GM23338 (cell line): Measurements from ENCODE around the gene CTTN. TPM values are rescaled to one million over a fixed set of nuclear protein-coding genes. Genes with fewer than 3 reads are reported as not detected.
"Not testable (repeated sequence)": the region's sequence is repeated elsewhere in the genome, so short reads cannot be mapped to it uniquely, and the experiment has no call there.

Source experiments
- ATAC-seq: fragments of 200-7000 bp; cut with Tn5 transposase; 3 replicates; pipeline ENCODE4 v1.9.1; 2020
- DNase-seq: peaks from one replicate; pipeline ENCODE4 v3.0.0-alpha.2; 2015; ENCODE audit warnings: low spot score
- H2AFZ ChIP-seq: fragments of 200-600 bp; sonication (generic); 2 replicates; pipeline ENCODE4 v1.8.0; 2016; ENCODE audit warnings: antibody characterized with exemption, mild to moderate bottlenecking, moderate library complexity
- H3F3A ChIP-seq: fragments of 200-600 bp; sonication (generic); replicated peaks from 2 replicates; pipeline ENCODE4 v1.8.0; 2017; ENCODE audit warnings: antibody characterized with exemption, mixed run types, low read depth
- H3K27ac ChIP-seq: fragments of 200-600 bp; sonication (generic); 2 replicates; pipeline ENCODE4 v1.6.1; 2016; ENCODE audit warnings: low read depth
- H3K27me3 ChIP-seq: fragments of 200-600 bp; sonication (generic); 2 replicates; pipeline ENCODE4 v1.8.0; 2016; ENCODE audit warnings: mild to moderate bottlenecking, mixed run types, moderate library complexity; ENCODE audit not compliant: insufficient read depth
- H3K36me3 ChIP-seq: fragments of 200-600 bp; sonication (generic); 2 replicates; pipeline ENCODE4 v1.8.0; 2016; ENCODE audit warnings: mild to moderate bottlenecking; ENCODE audit not compliant: insufficient read depth
- H3K4me1 ChIP-seq: fragments of 200-600 bp; sonication (generic); 2 replicates; pipeline ENCODE4 v1.8.0; 2016; ENCODE audit warnings: mild to moderate bottlenecking, moderate library complexity; ENCODE audit not compliant: insufficient read depth
- H3K4me2 ChIP-seq: fragments of 200-600 bp; sonication (generic); 2 replicates; pipeline ENCODE4 v1.7.1; 2017; ENCODE audit warnings: mixed run types
- H3K4me3 ChIP-seq: fragments of 200-600 bp; sonication (generic); 2 replicates; pipeline ENCODE4 v1.6.1; 2016; ENCODE audit warnings: mixed run types
- H3K79me2 ChIP-seq: fragments of 200-600 bp; sonication (generic); replicated peaks from 2 replicates; pipeline ENCODE4 v1.8.0; 2017; ENCODE audit warnings: mild to moderate bottlenecking; ENCODE audit not compliant: insufficient read depth
- H3K9me2 ChIP-seq: fragments of 200-600 bp; sonication (generic); 2 replicates; pipeline ENCODE4 v1.8.0; 2017; ENCODE audit not compliant: insufficient read depth
- H4K20me1 ChIP-seq: fragments of 200-600 bp; sonication (generic); replicated peaks from 2 replicates; pipeline ENCODE4 v1.8.0; 2017; ENCODE audit warnings: mild to moderate bottlenecking; ENCODE audit not compliant: insufficient read depth
- H3K27ac Mint-ChIP-seq: 2 replicates; pipeline ENCODE4 v1.8.0; 2020; ENCODE audit warnings: inconsistent platforms, mild to moderate bottlenecking, moderate library complexity, mixed read lengths
- H3K27me3 Mint-ChIP-seq: 3 replicates; pipeline ENCODE4 v1.8.0; 2022; ENCODE audit warnings: low read depth, mild to moderate bottlenecking, moderate library complexity, mixed read lengths, inconsistent platforms; ENCODE audit not compliant: insufficient read depth, poor library complexity
- H3K36me3 Mint-ChIP-seq: 3 replicates; pipeline ENCODE4 v1.8.0; 2021; ENCODE audit warnings: low read depth, mild to moderate bottlenecking, inconsistent platforms, moderate library complexity, mixed read lengths
- H3K4me1 Mint-ChIP-seq: 3 replicates; pipeline ENCODE4 v1.8.0; 2020; ENCODE audit warnings: mild to moderate bottlenecking, inconsistent platforms, mixed read lengths
- H3K4me3 Mint-ChIP-seq: 3 replicates; pipeline ENCODE4 v1.8.0; 2021; ENCODE audit warnings: moderate library complexity, mild to moderate bottlenecking, inconsistent platforms, mixed read lengths
- H3K9me3 Mint-ChIP-seq: 3 replicates; pipeline ENCODE4 v1.8.0; 2020; ENCODE audit warnings: moderate library complexity, mild to moderate bottlenecking, inconsistent platforms, mixed read lengths
- CREB1 ChIP-seq: fragments of 250-450 bp; sonication (Bioruptor Pico); IDR thresholded peaks from 2 replicates; pipeline ENCODE4 v1.5.0; 2020; ENCODE audit warnings: low read depth, mild to moderate bottlenecking, moderate library complexity
- EZH2 ChIP-seq: fragments of 200-600 bp; sonication (generic); IDR thresholded peaks from one replicate; pipeline ENCODE4 v1.8.0; 2017; ENCODE audit warnings: antibody characterized with exemption, mild to moderate bottlenecking, low read depth; ENCODE audit not compliant: unreplicated experiment
- EZH2phosphoT487 ChIP-seq: fragments of 200-600 bp; sonication (generic); IDR thresholded peaks from one replicate; pipeline ENCODE4 v1.8.1; 2018; ENCODE audit warnings: antibody characterized with exemption; ENCODE audit not compliant: unreplicated experiment
- JUNB ChIP-seq: IDR thresholded peaks from one replicate; pipeline ENCODE4 v1.6.1; 2016; ENCODE audit warnings: antibody characterized with exemption; ENCODE audit not compliant: unreplicated experiment
- NANOG ChIP-seq: IDR thresholded peaks from 2 replicates; pipeline ENCODE4 v1.6.1; 2016; ENCODE audit warnings: antibody characterized with exemption, borderline replicate concordance
- POLR2AphosphoS5 ChIP-seq: IDR thresholded peaks from 2 replicates; pipeline ENCODE4 v1.6.1; 2016; ENCODE audit warnings: antibody characterized with exemption, low read depth
- STAT1 ChIP-seq: IDR thresholded peaks from one replicate; pipeline ENCODE4 v1.6.1; 2016; ENCODE audit warnings: antibody characterized with exemption; ENCODE audit not compliant: unreplicated experiment
- ZNF114 ChIP-seq: fragments of 250-450 bp; sonication (Bioruptor Pico); IDR thresholded peaks from 2 replicates; pipeline ENCODE4 v1.5.0; 2020; ENCODE audit warnings: mild to moderate bottlenecking, moderate library complexity
- polyA plus RNA-seq: library from polyadenylated mRNA; unstranded; fragments of >200 nt; fragmentation: Nextera tagmentation; extraction: Ambion mirVana; gene quantifications from 2 replicates; pipeline ENCODE4 v1.2.1, GENCODE V29; 2016
- total RNA-seq: library from RNA; depleted of rRNA; stranded (reverse); fragments of >200 nt; shearing (Covaris generic); gene quantifications from 2 replicates; pipeline ENCODE4 v1.2.3, GENCODE V29; 2014
- TF ChIP-seq, protein P1 (sequence below): IDR thresholded peaks from 2 replicates; pipeline ENCODE4 v1.6.1; 2016; ENCODE audit warnings: antibody characterized with exemption
- TF ChIP-seq, protein P2 (sequence below): fragments of 250-450 bp; sonication (Bioruptor Pico); IDR thresholded peaks from 2 replicates; pipeline ENCODE4 v1.5.0; 2020; ENCODE audit warnings: mild to moderate bottlenecking, moderate library complexity
- TF ChIP-seq, protein P3 (sequence below), 2 experiments: fragments of 200-600 bp in 1 of 2; sonication (generic) in 1 of 2; conservative IDR thresholded peaks; 2 replicates each; pipeline versions ENCODE4 v1.5.1 to v1.6.1; 2016 to 2017; ENCODE audit warnings: antibody characterized with exemption in 2 of 2, low read depth in 2 of 2, mild to moderate bottlenecking in 2 of 2, moderate library complexity in 1 of 2

The CTTN gene
- total and polyA plus RNA-seq, 2 experiments from 2014 or later: 163 to 343 TPM

DNA sequence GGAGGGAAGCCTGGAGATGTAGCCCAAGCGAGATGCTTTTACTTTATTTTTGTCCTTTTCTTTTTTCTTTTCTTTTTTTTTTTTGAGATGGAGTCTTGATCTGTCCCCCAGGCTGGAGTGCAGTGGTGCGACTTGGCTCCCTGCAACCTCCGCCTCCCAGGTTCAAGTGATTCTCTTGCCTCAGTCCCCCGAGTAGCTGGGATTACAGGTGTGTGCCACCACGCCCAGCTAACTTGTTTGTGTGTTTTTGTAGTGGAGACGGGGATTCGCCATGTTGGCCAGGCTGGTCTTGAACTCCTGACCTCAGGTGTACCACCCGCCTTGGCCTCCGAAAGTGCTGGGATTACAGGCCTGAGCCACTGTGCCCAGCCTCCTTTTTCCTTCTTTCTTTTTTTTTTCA, 56.5 kb downstream of the CTTN start:
- not testable (repeated sequence) for H2AFZ ChIP-seq, H3K27ac ChIP-seq, H3K4me2 ChIP-seq, H3K27me3 ChIP-seq, H3K9me2 ChIP-seq, H3F3A ChIP-seq, H3K27ac Mint-ChIP-seq, H3K4me1 Mint-ChIP-seq, DNase-seq, H3K4me3 ChIP-seq, H4K20me1 ChIP-seq, H3K36me3 Mint-ChIP-seq, H3K4me1 ChIP-seq, H3K36me3 ChIP-seq, H3K79me2 ChIP-seq, H3K4me3 Mint-ChIP-seq, H3K27me3 Mint-ChIP-seq, ATAC-seq
- peaks cover 24% of the 10 kb centered on the region for H3K9me3 Mint-ChIP-seq

DNA sequence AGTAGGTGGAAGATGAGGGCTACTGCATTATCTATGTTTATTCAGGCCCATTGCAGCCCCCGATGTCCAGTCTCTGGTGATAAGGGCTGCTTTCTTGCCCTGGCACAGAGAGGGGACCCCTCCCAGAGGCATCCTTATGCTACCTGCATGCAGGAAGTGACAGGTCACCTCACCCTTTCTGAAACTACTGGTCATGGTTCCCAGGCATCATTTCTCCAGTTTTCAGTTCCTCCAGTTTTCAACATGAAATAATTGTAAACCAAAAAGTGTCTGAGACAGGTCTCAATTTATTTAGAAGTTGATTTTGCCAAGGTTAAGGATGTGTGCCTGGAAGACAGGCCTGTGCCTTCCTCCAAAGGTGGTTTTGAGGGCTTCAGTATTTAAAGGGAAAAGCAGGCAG, 57.0 kb downstream of the CTTN start:
- Mint-ChIP-seq H3K27me3 (peaks cover 3% of the 10 kb centered on the region), H3K4me3 (no peak overlapping the region), H3K4me1 (peaks cover 9% of the 10 kb centered on the region), H3K27ac (no peak overlapping the region), H3K9me3 (peaks cover 18% of the 10 kb centered on the region; the same call in 2 of the 3 replicates), H3K36me3 (0 out of 3 replicates have a peak, but pooled peaks cover 1% of the 10 kb centered on the region)
- no peak for ATAC-seq
- peak overlapping the region; percentile 9; the same call in 1 of the 2 replicates for H2AFZ ChIP-seq
- H3K4me3 ChIP-seq: no peak overlapping the region
- H3K36me3 ChIP-seq: no peaks in the 10 kb centered on the region
- H4K20me1 ChIP-seq: no peaks in the 10 kb centered on the region
- no peaks in the 10 kb centered on the region for H3K9me2 ChIP-seq
- no peaks in the 10 kb centered on the region for H3F3A ChIP-seq
- H3K27ac ChIP-seq: no peak overlapping the region
- peaks cover 6% of the 10 kb centered on the region; the same call in 1 of the 2 replicates for H3K4me1 ChIP-seq
- no peak for DNase-seq
- no peaks in the 10 kb centered on the region for H3K27me3 ChIP-seq
- no peaks in the 10 kb centered on the region for H3K79me2 ChIP-seq
- H3K4me2 ChIP-seq: no peak overlapping the region
- TF ChIP-seq JUNB: no peak
- no peak for TF ChIP-seq NANOG
- no peak for TF ChIP-seq POLR2AphosphoS5
- TF ChIP-seq, protein P1, sequence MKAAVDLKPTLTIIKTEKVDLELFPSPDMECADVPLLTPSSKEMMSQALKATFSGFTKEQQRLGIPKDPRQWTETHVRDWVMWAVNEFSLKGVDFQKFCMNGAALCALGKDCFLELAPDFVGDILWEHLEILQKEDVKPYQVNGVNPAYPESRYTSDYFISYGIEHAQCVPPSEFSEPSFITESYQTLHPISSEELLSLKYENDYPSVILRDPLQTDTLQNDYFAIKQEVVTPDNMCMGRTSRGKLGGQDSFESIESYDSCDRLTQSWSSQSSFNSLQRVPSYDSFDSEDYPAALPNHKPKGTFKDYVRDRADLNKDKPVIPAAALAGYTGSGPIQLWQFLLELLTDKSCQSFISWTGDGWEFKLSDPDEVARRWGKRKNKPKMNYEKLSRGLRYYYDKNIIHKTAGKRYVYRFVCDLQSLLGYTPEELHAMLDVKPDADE: no peak
- TF ChIP-seq ZNF114 (CRISPR knock-in tag): no peak
- TF ChIP-seq, protein P2, sequence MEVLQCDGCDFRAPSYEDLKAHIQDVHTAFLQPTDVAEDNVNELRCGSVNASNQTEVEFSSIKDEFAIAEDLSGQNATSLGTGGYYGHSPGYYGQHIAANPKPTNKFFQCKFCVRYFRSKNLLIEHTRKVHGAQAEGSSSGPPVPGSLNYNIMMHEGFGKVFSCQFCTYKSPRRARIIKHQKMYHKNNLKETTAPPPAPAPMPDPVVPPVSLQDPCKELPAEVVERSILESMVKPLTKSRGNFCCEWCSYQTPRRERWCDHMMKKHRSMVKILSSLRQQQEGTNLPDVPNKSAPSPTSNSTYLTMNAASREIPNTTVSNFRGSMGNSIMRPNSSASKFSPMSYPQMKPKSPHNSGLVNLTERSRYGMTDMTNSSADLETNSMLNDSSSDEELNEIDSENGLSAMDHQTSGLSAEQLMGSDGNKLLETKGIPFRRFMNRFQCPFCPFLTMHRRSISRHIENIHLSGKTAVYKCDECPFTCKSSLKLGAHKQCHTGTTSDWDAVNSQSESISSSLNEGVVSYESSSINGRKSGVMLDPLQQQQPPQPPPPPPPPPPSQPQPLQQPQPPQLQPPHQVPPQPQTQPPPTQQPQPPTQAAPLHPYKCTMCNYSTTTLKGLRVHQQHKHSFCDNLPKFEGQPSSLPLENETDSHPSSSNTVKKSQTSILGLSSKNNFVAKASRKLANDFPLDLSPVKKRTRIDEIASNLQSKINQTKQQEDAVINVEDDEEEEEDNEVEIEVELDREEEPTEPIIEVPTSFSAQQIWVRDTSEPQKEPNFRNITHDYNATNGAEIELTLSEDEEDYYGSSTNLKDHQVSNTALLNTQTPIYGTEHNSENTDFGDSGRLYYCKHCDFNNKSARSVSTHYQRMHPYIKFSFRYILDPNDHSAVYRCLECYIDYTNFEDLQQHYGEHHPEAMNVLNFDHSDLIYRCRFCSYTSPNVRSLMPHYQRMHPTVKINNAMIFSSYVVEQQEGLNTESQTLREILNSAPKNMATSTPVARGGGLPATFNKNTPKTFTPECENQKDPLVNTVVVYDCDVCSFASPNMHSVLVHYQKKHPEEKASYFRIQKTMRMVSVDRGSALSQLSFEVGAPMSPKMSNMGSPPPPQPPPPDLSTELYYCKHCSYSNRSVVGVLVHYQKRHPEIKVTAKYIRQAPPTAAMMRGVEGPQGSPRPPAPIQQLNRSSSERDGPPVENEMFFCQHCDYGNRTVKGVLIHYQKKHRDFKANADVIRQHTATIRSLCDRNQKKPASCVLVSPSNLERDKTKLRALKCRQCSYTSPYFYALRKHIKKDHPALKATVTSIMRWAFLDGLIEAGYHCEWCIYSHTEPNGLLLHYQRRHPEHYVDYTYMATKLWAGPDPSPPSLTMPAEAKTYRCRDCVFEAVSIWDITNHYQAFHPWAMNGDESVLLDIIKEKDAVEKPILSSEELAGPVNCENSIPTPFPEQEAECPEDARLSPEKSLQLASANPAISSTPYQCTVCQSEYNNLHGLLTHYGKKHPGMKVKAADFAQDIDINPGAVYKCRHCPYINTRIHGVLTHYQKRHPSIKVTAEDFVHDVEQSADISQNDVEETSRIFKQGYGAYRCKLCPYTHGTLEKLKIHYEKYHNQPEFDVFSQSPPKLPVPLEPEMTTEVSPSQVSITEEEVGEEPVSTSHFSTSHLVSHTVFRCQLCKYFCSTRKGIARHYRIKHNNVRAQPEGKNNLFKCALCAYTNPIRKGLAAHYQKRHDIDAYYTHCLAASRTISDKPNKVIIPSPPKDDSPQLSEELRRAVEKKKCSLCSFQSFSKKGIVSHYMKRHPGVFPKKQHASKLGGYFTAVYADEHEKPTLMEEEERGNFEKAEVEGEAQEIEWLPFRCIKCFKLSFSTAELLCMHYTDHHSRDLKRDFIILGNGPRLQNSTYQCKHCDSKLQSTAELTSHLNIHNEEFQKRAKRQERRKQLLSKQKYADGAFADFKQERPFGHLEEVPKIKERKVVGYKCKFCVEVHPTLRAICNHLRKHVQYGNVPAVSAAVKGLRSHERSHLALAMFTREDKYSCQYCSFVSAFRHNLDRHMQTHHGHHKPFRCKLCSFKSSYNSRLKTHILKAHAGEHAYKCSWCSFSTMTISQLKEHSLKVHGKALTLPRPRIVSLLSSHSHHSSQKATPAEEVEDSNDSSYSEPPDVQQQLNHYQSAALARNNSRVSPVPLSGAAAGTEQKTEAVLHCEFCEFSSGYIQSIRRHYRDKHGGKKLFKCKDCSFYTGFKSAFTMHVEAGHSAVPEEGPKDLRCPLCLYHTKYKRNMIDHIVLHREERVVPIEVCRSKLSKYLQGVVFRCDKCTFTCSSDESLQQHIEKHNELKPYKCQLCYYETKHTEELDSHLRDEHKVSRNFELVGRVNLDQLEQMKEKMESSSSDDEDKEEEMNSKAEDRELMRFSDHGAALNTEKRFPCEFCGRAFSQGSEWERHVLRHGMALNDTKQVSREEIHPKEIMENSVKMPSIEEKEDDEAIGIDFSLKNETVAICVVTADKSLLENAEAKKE (CRISPR knock-in tag): no peak
- no peak for TF ChIP-seq CREB1 (CRISPR knock-in tag)
- TF ChIP-seq EZH2: no peak
- TF ChIP-seq STAT1: no peak
- TF ChIP-seq, protein P3, sequence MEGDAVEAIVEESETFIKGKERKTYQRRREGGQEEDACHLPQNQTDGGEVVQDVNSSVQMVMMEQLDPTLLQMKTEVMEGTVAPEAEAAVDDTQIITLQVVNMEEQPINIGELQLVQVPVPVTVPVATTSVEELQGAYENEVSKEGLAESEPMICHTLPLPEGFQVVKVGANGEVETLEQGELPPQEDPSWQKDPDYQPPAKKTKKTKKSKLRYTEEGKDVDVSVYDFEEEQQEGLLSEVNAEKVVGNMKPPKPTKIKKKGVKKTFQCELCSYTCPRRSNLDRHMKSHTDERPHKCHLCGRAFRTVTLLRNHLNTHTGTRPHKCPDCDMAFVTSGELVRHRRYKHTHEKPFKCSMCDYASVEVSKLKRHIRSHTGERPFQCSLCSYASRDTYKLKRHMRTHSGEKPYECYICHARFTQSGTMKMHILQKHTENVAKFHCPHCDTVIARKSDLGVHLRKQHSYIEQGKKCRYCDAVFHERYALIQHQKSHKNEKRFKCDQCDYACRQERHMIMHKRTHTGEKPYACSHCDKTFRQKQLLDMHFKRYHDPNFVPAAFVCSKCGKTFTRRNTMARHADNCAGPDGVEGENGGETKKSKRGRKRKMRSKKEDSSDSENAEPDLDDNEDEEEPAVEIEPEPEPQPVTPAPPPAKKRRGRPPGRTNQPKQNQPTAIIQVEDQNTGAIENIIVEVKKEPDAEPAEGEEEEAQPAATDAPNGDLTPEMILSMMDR (conservative IDR thresholded peaks at IDR 0.05; ENCODE audit: low read depth in 2 of 2): no peak
- no peak for TF ChIP-seq EZH2phosphoT487
